Immature natural killer cell (primary cell): ENCODE data around the gene SMAP1. TPM values are rescaled to one million over a fixed set of nuclear protein-coding genes. Genes with fewer than 3 reads are reported as not detected.

Source experiments
- DNase-seq, 3 donors: peaks; one replicate each; pipeline ENCODE4 v3.0.0; 2022; ENCODE audit warnings: mixed read lengths in 1 of 3
- H3K27ac Mint-ChIP-seq, 6 donors: one replicate each; pipeline ENCODE4 v1.8.0; 2020; ENCODE audit warnings: mixed read lengths in 6 of 6, mild to moderate bottlenecking in 5 of 6, inconsistent platforms in 4 of 6, moderate library complexity in 3 of 6
- H3K27me3 Mint-ChIP-seq, 3 donors: one replicate each; pipeline ENCODE4 v1.8.0; 2020 to 2021; ENCODE audit warnings: low read depth in 3 of 3, mild to moderate bottlenecking in 3 of 3, mixed read lengths in 3 of 3, moderate library complexity in 3 of 3, inconsistent platforms in 1 of 3
- H3K36me3 Mint-ChIP-seq, 3 donors: one replicate each; pipeline ENCODE4 v1.8.0; 2020; ENCODE audit warnings: mixed read lengths in 3 of 3, inconsistent platforms in 2 of 3, mild to moderate bottlenecking in 2 of 3
- H3K4me1 Mint-ChIP-seq, 2 donors: one replicate each; pipeline ENCODE4 v1.8.0; 2020; ENCODE audit warnings: inconsistent platforms in 2 of 2, mild to moderate bottlenecking in 2 of 2, mixed read lengths in 2 of 2, moderate library complexity in 1 of 2
- H3K4me3 Mint-ChIP-seq, 5 donors: one replicate each; pipeline ENCODE4 v1.8.0; 2020; ENCODE audit warnings: mild to moderate bottlenecking in 5 of 5, mixed read lengths in 5 of 5, inconsistent platforms in 3 of 5, moderate library complexity in 3 of 5
- H3K9me3 Mint-ChIP-seq, 6 donors: one replicate each; pipeline ENCODE4 v1.8.0; 2020; ENCODE audit warnings: mild to moderate bottlenecking in 6 of 6, mixed read lengths in 6 of 6, inconsistent platforms in 4 of 6, moderate library complexity in 3 of 6
- polyA plus RNA-seq, 3 donors: library from polyadenylated mRNA; unstranded; fragments of 300-500 nt; fragmentation: Illumina TruSeq; gene quantifications; one replicate each; pipeline ENCODE4 v1.2.3, GENCODE V29; 2021

Gene SMAP1
- polyA plus RNA-seq, 3 donors from 2014 or later: 20.3 to 34.0 (median 20.6) TPM

- Mint-ChIP-seq H3K4me3 (no peak overlapping the region), H3K36me3 (no peaks in the 10 kb centered on the region), H3K4me1 (peaks cover 71 to 91% of the 10 kb centered on the region in 2 donors), H3K27ac (no peak overlapping the region), H3K9me3 (no peaks in the 10 kb centered on the region), H3K27me3 (peaks cover 0 to 3% (median 0%) of the 10 kb centered on the region in 3 donors)
- DNase-seq: no peak
Measured at GRCh38 chr6:70693887-70694286, 26.2 kb downstream of the SMAP1 start.

GRCh38 chr6:70694371-70694770, 26.7 kb downstream of the SMAP1 start:
- H3K4me3 Mint-ChIP-seq: no peak overlapping the region
- H3K4me1 Mint-ChIP-seq: peaks cover 70 to 93% of the 10 kb centered on the region in 2 donors
- peak overlapping the region in 1 of 6 donors; percentile 20 for H3K27ac Mint-ChIP-seq
- DNase-seq: no peak
- peaks cover 0 to 3% (median 0%) of the 10 kb centered on the region in 3 donors for H3K27me3 Mint-ChIP-seq
- no peaks in the 10 kb centered on the region for H3K9me3 Mint-ChIP-seq
- H3K36me3 Mint-ChIP-seq: no peaks in the 10 kb centered on the region

- no peak for DNase-seq
- peak overlapping the region in 4 of 6 donors; percentile 0 to 69 (median 35) for H3K27ac Mint-ChIP-seq
- no peak overlapping the region for H3K4me3 Mint-ChIP-seq
- peaks cover 46 to 82% of the 10 kb centered on the region in 2 donors for H3K4me1 Mint-ChIP-seq
- H3K27me3 Mint-ChIP-seq: peaks cover 0 to 7% (median 2%) of the 10 kb centered on the region in 3 donors
- H3K36me3 Mint-ChIP-seq: no peaks in the 10 kb centered on the region
- no peaks in the 10 kb centered on the region for H3K9me3 Mint-ChIP-seq
Measured at GRCh38 chr6:70700922-70701876, 33.5 kb downstream of the SMAP1 start.

GRCh38 chr6:70705772-70706171, 38.1 kb downstream of the SMAP1 start:
- H3K27me3 Mint-ChIP-seq: peaks cover 0 to 5% (median under 1%) of the 10 kb centered on the region in 3 donors
- no peak for DNase-seq
- no peaks in the 10 kb centered on the region for H3K36me3 Mint-ChIP-seq
- H3K4me3 Mint-ChIP-seq: no peak overlapping the region
- no peaks in the 10 kb centered on the region for H3K9me3 Mint-ChIP-seq
- H3K4me1 Mint-ChIP-seq: peaks cover 40 to 67% of the 10 kb centered on the region in 2 donors
- H3K27ac Mint-ChIP-seq: no peak overlapping the region

- H3K9me3 Mint-ChIP-seq: no peaks in the 10 kb centered on the region
- peaks cover 0 to 3% (median 0%) of the 10 kb centered on the region in 3 donors for H3K27me3 Mint-ChIP-seq
- peak overlapping the region in 2 of 6 donors; percentile 16 to 78 for H3K27ac Mint-ChIP-seq
- no peak overlapping the region for H3K4me3 Mint-ChIP-seq
- H3K36me3 Mint-ChIP-seq: no peaks in the 10 kb centered on the region
- peaks cover 32 to 64% of the 10 kb centered on the region in 2 donors for H3K4me1 Mint-ChIP-seq
- DNase-seq: peak; percentile 35 to 48 (median 43)
Measured at GRCh38 chr6:70706491-70707123, 38.9 kb downstream of the SMAP1 start.

GRCh38 chr6:70707893-70708292, 40.2 kb downstream of the SMAP1 start:
- no peak for DNase-seq
- H3K4me3 Mint-ChIP-seq: peak overlapping the region in 1 of 5 donors; percentile 7
- peaks cover 36 to 66% of the 10 kb centered on the region in 2 donors for H3K4me1 Mint-ChIP-seq
- H3K36me3 Mint-ChIP-seq: no peaks in the 10 kb centered on the region
- peak overlapping the region in 4 of 6 donors; percentile 2 to 60 (median 21) for H3K27ac Mint-ChIP-seq
- no peaks in the 10 kb centered on the region for H3K9me3 Mint-ChIP-seq
- peaks cover 0 to under 1% (median 0%) of the 10 kb centered on the region in 3 donors for H3K27me3 Mint-ChIP-seq

- H3K27ac Mint-ChIP-seq: peak overlapping the region in 2 of 6 donors; percentile 61 to 76
- no peak for DNase-seq
- no peaks in the 10 kb centered on the region for H3K36me3 Mint-ChIP-seq
- H3K27me3 Mint-ChIP-seq: peaks cover 0 to 1% (median 0%) of the 10 kb centered on the region in 3 donors
- no peak overlapping the region for H3K4me3 Mint-ChIP-seq
- peaks cover 42 to 70% of the 10 kb centered on the region in 2 donors for H3K4me1 Mint-ChIP-seq
- no peaks in the 10 kb centered on the region for H3K9me3 Mint-ChIP-seq
Measured at GRCh38 chr6:70708448-70708847, 40.8 kb downstream of the SMAP1 start.

GRCh38 chr6:70709826-70710225, 42.1 kb downstream of the SMAP1 start:
- H3K27me3 Mint-ChIP-seq: peaks cover 0 to 3% (median 1%) of the 10 kb centered on the region in 3 donors
- H3K4me1 Mint-ChIP-seq: peaks cover 46 to 70% of the 10 kb centered on the region in 2 donors

GRCh38 chr6:70714716-70715257, 47.1 kb downstream of the SMAP1 start:
- Mint-ChIP-seq H3K36me3 (peaks cover 3 to 11% (median 9%) of the 10 kb centered on the region in 3 donors), H3K4me3 (no peak overlapping the region), H3K4me1 (peaks cover 49 to 75% of the 10 kb centered on the region in 2 donors), H3K27me3 (peaks cover 0 to 5% (median 3%) of the 10 kb centered on the region in 3 donors), H3K9me3 (peaks cover 2 to 12% (median 8%) of the 10 kb centered on the region in 6 donors), H3K27ac (no peak overlapping the region)
- no peak for DNase-seq

More at GRCh38 chr6:70709826-70710225, 42.1 kb downstream of the SMAP1 start:
- H3K4me3 Mint-ChIP-seq: no peak overlapping the region
- no peak for DNase-seq
- peak overlapping the region in 2 of 6 donors; percentile 60 to 73 for H3K27ac Mint-ChIP-seq
- H3K9me3 Mint-ChIP-seq: peaks cover 0 to 8% (median 4%) of the 10 kb centered on the region in 6 donors
- H3K36me3 Mint-ChIP-seq: peaks cover 0 to 6% (median 5%) of the 10 kb centered on the region in 3 donors

- H3K4me3 Mint-ChIP-seq: peak overlapping the region; percentile 19 to 47 (median 37)
- peaks cover 52 to 87% of the 10 kb centered on the region in 2 donors for H3K4me1 Mint-ChIP-seq
- H3K36me3 Mint-ChIP-seq: peaks cover 3 to 11% (median 9%) of the 10 kb centered on the region in 3 donors
- H3K9me3 Mint-ChIP-seq: peaks cover 2 to 12% (median 8%) of the 10 kb centered on the region in 6 donors
- H3K27me3 Mint-ChIP-seq: peaks cover 0 to 5% (median 3%) of the 10 kb centered on the region in 3 donors
- DNase-seq: peak; percentile 21 to 39 (median 33)
- peak overlapping the region; percentile 69 to 89 (median 76) for H3K27ac Mint-ChIP-seq
Measured at GRCh38 chr6:70717038-70717801, 49.5 kb downstream of the SMAP1 start.

GRCh38 chr6:70724524-70724923, 56.8 kb downstream of the SMAP1 start:
- H3K36me3 Mint-ChIP-seq: no peaks in the 10 kb centered on the region
- peaks cover 0 to 2% (median 0%) of the 10 kb centered on the region in 3 donors for H3K27me3 Mint-ChIP-seq
- H3K9me3 Mint-ChIP-seq: no peaks in the 10 kb centered on the region
- DNase-seq: no peak
- H3K4me3 Mint-ChIP-seq: peak overlapping the region in 4 of 5 donors; percentile 27 to 70 (median 55)
- peaks cover 44 to 84% of the 10 kb centered on the region in 2 donors for H3K4me1 Mint-ChIP-seq
- peak overlapping the region; percentile 28 to 86 (median 64) for H3K27ac Mint-ChIP-seq

- H3K4me3 Mint-ChIP-seq: no peak overlapping the region
- H3K9me3 Mint-ChIP-seq: no peaks in the 10 kb centered on the region
- H3K27me3 Mint-ChIP-seq: peaks cover 0 to 2% (median 2%) of the 10 kb centered on the region in 3 donors
- H3K36me3 Mint-ChIP-seq: no peaks in the 10 kb centered on the region
- H3K4me1 Mint-ChIP-seq: peaks cover 46 to 83% of the 10 kb centered on the region in 2 donors
- peak overlapping the region in 1 of 6 donors; percentile 73 for H3K27ac Mint-ChIP-seq
- no peak for DNase-seq
Measured at GRCh38 chr6:70725817-70726415, 58.2 kb downstream of the SMAP1 start.
